ENCODE results near the gene TEX22. TPM values are rescaled to one million over a fixed set of nuclear protein-coding genes. Genes with fewer than 3 reads are reported as not detected.
A peak's percentile ranks its signal among the peaks of the same experiment; 100 is the strongest.

The TEX22 gene
- total RNA-seq, 1 donor from 2014 or later = not detected

DNA sequence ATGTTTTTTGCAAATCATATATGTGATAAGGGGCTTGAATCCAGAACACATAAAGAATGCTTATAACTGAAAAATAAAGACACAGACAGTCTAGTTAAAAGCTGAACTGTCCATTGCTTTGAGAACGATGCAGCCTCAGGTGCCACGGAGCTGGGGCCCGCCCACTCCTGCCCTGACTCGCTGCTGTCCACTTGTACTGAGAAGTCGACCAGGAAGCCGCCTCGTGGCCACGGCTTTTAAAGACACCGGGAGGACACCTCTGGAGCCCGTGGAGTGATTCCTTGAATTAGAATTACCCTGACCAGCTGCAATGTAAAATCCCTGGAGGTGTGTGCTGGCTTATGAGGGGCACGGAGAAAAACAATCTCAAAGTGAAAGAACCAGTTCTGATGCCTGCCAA is 23.9 kb upstream of the TEX22 start:
- Histone ChIP-seq H3K4me3 (no peak overlapping the region), H3K4me1 (no peaks in the 10 kb centered on the region), H4K20me1 (ENCODE audit: low read depth) (peaks cover 4% of the 10 kb centered on the region), H3K36me3 (no peaks in the 10 kb centered on the region), H3K27me3 (no peaks in the 10 kb centered on the region), H3K79me2 (ENCODE audit: low read depth) (no peaks in the 10 kb centered on the region), H3F3A (ENCODE audit: low read depth) (peaks cover 5% of the 10 kb centered on the region), H3K9me3 (ENCODE audit: low read depth) (no peaks in the 10 kb centered on the region), H3K9ac (no peak overlapping the region), H3K4me2 (no peak overlapping the region), H3K27ac (no peak overlapping the region), H2AFZ (replicated peaks) (no peak overlapping the region)
- H3K4me1 Mint-ChIP-seq = peaks cover 2% of the 10 kb centered on the region
- peaks cover 26% of the 10 kb centered on the region for H3K36me3 Mint-ChIP-seq
- H3K9me3 Mint-ChIP-seq = peaks cover 10% of the 10 kb centered on the region
- TF ChIP-seq EZH2 (IDR thresholded peaks at IDR 0.05) (no peak), EZH2phosphoT487 (IDR thresholded peaks at IDR 0.05) (no peak)
- TF ChIP-seq, protein P1, sequence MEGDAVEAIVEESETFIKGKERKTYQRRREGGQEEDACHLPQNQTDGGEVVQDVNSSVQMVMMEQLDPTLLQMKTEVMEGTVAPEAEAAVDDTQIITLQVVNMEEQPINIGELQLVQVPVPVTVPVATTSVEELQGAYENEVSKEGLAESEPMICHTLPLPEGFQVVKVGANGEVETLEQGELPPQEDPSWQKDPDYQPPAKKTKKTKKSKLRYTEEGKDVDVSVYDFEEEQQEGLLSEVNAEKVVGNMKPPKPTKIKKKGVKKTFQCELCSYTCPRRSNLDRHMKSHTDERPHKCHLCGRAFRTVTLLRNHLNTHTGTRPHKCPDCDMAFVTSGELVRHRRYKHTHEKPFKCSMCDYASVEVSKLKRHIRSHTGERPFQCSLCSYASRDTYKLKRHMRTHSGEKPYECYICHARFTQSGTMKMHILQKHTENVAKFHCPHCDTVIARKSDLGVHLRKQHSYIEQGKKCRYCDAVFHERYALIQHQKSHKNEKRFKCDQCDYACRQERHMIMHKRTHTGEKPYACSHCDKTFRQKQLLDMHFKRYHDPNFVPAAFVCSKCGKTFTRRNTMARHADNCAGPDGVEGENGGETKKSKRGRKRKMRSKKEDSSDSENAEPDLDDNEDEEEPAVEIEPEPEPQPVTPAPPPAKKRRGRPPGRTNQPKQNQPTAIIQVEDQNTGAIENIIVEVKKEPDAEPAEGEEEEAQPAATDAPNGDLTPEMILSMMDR (IDR thresholded peaks at IDR 0.05) = no peak
- no peak for DNase-seq (ENCODE audit: low spot score)
- peaks cover 5% of the 10 kb centered on the region for H3K27me3 Mint-ChIP-seq (ENCODE audit: insufficient read depth, low read depth)
- no peak overlapping the region for H3K4me3 Mint-ChIP-seq
- H3K27ac Mint-ChIP-seq = no peak overlapping the region

DNA sequence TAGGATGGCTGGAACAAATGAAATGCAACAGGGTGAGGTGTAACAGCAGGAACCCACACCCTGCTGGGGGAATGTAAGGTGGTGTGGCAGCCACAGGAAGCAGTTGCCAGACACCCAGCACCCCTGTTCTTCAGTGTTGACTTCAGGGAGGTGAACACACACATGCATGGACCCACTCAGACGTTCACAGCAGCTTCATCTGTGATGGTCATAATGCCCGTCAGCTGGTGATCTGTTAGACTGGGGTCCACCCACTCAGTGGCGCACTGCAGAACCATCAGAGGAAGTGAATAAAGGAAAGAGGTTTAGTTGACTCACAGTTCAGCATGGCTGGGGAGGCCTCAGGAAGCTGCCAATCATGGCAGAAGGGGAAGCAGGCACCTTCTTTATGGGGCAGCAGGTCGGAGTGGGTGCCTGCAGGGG is 22.7 kb upstream of the TEX22 start:
- H3K4me1 Mint-ChIP-seq = peaks cover 2% of the 10 kb centered on the region
- no peak overlapping the region for H3K27ac ChIP-seq
- no peaks in the 10 kb centered on the region for H3K36me3 ChIP-seq
- H2AFZ ChIP-seq (replicated peaks) = no peak overlapping the region
- H3K4me2 ChIP-seq = no peak overlapping the region
- H3F3A ChIP-seq (ENCODE audit: low read depth) = peaks cover 1% of the 10 kb centered on the region
- no peak for DNase-seq (ENCODE audit: low spot score)
- H3K27me3 Mint-ChIP-seq (ENCODE audit: insufficient read depth, low read depth) = peaks cover 5% of the 10 kb centered on the region
- no peaks in the 10 kb centered on the region for H3K79me2 ChIP-seq (ENCODE audit: low read depth)
- H3K9ac ChIP-seq = no peak overlapping the region
- peaks cover 25% of the 10 kb centered on the region for H3K36me3 Mint-ChIP-seq
- TF ChIP-seq EZH2phosphoT487 (IDR thresholded peaks at IDR 0.05) (no peak), EZH2 (IDR thresholded peaks at IDR 0.05) (no peak)
- TF ChIP-seq, protein P1 (IDR thresholded peaks at IDR 0.05) = no peak
- peaks cover 4% of the 10 kb centered on the region for H4K20me1 ChIP-seq (ENCODE audit: low read depth)
- H3K4me1 ChIP-seq = no peaks in the 10 kb centered on the region
- no peaks in the 10 kb centered on the region for H3K27me3 ChIP-seq
- peaks cover 10% of the 10 kb centered on the region for H3K9me3 Mint-ChIP-seq
- no peaks in the 10 kb centered on the region for H3K9me3 ChIP-seq (ENCODE audit: low read depth)
- H3K27ac Mint-ChIP-seq = peak overlapping the region; percentile 67
- H3K4me3 Mint-ChIP-seq = no peak overlapping the region
- no peak overlapping the region for H3K4me3 ChIP-seq

DNA sequence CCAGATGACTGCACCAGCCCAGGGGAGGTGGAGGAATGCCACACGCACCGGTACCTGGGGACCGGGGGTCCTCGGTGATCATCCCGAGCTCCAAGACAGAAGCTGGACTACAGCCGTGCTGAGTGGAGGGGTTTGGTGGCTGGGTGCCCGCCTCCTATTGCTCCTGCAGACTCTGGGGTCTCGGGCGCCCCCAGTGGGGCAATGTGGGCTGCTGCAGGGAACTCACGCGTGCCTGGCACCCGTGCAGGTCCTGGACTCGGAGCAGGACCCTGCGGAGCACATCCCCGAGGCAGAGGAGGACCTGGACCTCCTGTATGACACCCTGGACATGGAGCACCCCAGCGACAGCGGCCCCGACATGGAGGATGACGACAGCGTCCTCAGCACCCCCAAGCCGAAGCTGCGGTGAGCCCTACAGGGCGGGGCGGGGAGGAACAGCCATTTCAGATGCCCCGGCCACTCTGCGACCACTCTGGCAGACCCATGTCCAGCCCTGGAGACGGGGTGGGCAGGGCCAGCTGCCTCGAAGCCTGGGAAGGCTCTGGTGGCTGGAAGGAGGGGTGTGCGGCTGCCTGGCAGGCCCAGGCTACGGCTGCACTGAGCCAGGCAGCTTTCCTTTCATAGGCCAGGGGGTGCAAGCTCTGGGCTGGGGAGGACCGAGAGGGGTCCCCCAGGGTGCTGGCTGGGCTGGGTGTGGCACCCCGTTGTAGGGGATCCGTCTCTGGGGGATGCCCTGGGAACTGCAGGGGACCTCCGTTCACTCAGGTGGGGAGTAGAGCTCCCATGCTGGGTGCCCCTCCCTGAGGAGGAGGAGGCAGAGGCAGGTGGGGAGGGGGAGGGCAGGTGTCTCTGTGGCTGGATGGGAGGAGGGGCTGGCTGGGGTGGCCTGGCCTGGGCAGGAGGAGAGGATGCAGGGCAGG is 21.6 kb upstream of the TEX22 start:
- Histone ChIP-seq H3K79me2 (ENCODE audit: low read depth) (no peaks in the 10 kb centered on the region), H3K36me3 (no peaks in the 10 kb centered on the region), H3K9me3 (ENCODE audit: low read depth) (no peaks in the 10 kb centered on the region), H2AFZ (replicated peaks) (no peak overlapping the region), H4K20me1 (ENCODE audit: low read depth) (peaks cover 4% of the 10 kb centered on the region), H3K4me3 (no peak overlapping the region), H3K4me2 (no peak overlapping the region), H3K9ac (no peak overlapping the region), H3K27me3 (no peaks in the 10 kb centered on the region), H3F3A (ENCODE audit: low read depth) (no peaks in the 10 kb centered on the region), H3K4me1 (no peaks in the 10 kb centered on the region), H3K27ac (no peak overlapping the region)
- H3K36me3 Mint-ChIP-seq = peaks cover 21% of the 10 kb centered on the region
- peaks cover 2% of the 10 kb centered on the region for H3K4me1 Mint-ChIP-seq
- no peak overlapping the region for H3K4me3 Mint-ChIP-seq
- H3K9me3 Mint-ChIP-seq = peaks cover 10% of the 10 kb centered on the region
- TF ChIP-seq EZH2 (IDR thresholded peaks at IDR 0.05) (no peak), EZH2phosphoT487 (IDR thresholded peaks at IDR 0.05) (no peak)
- TF ChIP-seq, protein P1 (IDR thresholded peaks at IDR 0.05) = peak; percentile 7
- DNase-seq (ENCODE audit: low spot score) = no peak
- H3K27ac Mint-ChIP-seq = no peak overlapping the region
- peaks cover 5% of the 10 kb centered on the region for H3K27me3 Mint-ChIP-seq (ENCODE audit: insufficient read depth, low read depth)

Measured in neural progenitor cell (in vitro differentiated cells).